Activated CD4-positive, alpha-beta T cell treated with anti-CD3 and anti-CD28 coated beads, Interleukin-10, Interleukin-2, amounts not matched to agents 100 ng/mL and 50 ng/mL, durations not matched to agents 16 hours and 8 hours (primary cell): ENCODE measurements around the gene MNDA.
"Not testable (repeated sequence)": the region's sequence is repeated elsewhere in the genome, so short reads cannot be mapped to it uniquely, and the experiment has no call there.

ENCODE experiments used
- DNase-seq: peaks from one replicate; pipeline ENCODE4 v3.0.0-alpha.2; 2020

MNDA gene

GRCh38 chr1:158840236-158840635, 9.1 kb downstream of the MNDA start:
- DNase-seq, result no peak

- no peak for DNase-seq
Observed at GRCh38 chr1:158864595-158864994, 33.4 kb downstream of the MNDA start.

GRCh38 chr1:158870438-158870837, 39.3 kb downstream of the MNDA start:
- not testable (repeated sequence) for DNase-seq

DNA sequence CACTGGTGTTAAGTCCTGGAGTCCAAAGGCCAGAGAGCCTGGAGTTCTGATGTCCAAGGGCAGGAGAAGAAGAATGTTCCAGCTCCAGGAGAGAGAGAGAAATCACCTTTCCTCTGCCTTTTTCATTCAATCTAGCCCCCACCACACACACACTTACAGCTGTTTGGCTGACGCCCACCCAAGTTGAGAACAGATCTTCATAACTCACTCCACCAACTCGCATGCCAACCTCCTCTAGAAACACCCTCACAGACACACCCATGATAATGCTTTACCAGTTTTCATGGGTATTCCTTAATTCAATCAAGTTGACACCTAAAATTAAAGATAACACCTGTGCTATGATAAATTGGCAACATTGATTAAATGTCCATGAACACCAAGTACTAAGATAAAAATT, 42.0 kb downstream of the MNDA start:
- no peak for DNase-seq

GRCh38 chr1:158893654-158894053, 62.5 kb downstream of the MNDA start:
- no peak for DNase-seq

DNA sequence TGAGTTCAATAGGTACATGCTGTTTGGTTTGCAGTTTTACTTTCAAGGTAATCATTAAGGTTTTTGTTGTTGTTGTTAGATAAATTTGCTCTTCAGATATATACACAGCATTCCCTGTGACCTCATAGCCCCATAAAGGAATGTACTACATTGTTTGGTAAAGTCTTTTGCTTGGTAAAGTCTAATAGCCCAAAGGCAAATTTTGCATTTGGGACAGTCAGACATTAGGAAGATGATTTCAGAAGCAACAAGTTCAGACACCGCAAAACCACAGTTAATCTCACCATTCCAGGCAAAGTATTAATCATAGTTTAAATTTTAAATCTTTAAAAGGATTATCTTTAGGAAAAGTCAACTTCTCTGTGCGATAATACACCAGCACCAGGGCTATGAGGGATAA, 67.6 kb downstream of the MNDA start:
- DNase-seq, result no peak
